Uterus (tissue), 2 donors: Measurements from ENCODE around the gene OR52D1.

Experiments used
- POLR2A ChIP-seq, 2 donors: fragments of 450-650 bp; IDR thresholded peaks; one replicate each; pipeline ENCODE4 v1.6.1; 2016; ENCODE audit warnings: antibody characterized with exemption in 2 of 2, mild to moderate bottlenecking in 1 of 2, moderate library complexity in 1 of 2
- TF ChIP-seq, protein P1 (sequence below), 4 experiments: fragments of 200-600 bp in 2 of 4; fragments of 450-650 bp in 2 of 4; sonication (generic) in 2 of 4; IDR thresholded peaks; one replicate each; pipeline ENCODE4 v1.5.1; 2016 to 2019; ENCODE audit warnings: antibody characterized with exemption in 4 of 4, mild to moderate bottlenecking in 2 of 4, moderate library complexity in 1 of 4

DNA sequence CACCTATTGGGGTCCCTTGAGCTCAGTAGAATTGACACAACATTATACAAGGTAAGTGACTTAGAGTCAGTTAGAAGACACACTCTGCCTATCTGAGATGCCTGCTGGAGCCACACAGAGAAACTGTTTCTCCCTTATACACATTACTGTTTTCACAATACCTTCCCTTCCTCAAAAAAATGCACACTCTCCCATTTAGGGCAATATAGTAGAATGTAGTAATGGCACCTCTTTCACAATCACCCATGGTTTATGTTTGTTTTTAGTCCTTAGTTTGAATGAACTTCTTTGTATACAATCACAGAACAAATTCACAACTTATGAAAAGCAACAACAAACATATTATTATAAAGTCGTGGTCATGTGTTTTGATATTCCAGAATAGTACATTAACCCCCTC lies 45.6 kb downstream of the OR52D1 start:
- TF ChIP-seq POLR2A (IDR thresholded peaks at IDR 0.05), result no peak
- TF ChIP-seq, protein P1, sequence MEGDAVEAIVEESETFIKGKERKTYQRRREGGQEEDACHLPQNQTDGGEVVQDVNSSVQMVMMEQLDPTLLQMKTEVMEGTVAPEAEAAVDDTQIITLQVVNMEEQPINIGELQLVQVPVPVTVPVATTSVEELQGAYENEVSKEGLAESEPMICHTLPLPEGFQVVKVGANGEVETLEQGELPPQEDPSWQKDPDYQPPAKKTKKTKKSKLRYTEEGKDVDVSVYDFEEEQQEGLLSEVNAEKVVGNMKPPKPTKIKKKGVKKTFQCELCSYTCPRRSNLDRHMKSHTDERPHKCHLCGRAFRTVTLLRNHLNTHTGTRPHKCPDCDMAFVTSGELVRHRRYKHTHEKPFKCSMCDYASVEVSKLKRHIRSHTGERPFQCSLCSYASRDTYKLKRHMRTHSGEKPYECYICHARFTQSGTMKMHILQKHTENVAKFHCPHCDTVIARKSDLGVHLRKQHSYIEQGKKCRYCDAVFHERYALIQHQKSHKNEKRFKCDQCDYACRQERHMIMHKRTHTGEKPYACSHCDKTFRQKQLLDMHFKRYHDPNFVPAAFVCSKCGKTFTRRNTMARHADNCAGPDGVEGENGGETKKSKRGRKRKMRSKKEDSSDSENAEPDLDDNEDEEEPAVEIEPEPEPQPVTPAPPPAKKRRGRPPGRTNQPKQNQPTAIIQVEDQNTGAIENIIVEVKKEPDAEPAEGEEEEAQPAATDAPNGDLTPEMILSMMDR (IDR thresholded peaks at IDR 0.05), result no peak
